Karpas-422 (cell line): ENCODE measurements around the gene ARHGEF35. TPM values are rescaled to one million over a fixed set of nuclear protein-coding genes. Genes with fewer than 3 reads are reported as not detected.
"Not testable (repeated sequence)": the region's sequence is repeated elsewhere in the genome, so short reads cannot be mapped to it uniquely, and the experiment has no call there.

Experiments used
- DNase-seq: peaks from one replicate; pipeline ENCODE4 v3.0.0-alpha.2; 2015
- H2AFZ ChIP-seq: fragments of 200-600 bp; sonication (generic); 2 replicates; pipeline ENCODE4 v1.6.1; 2014; ENCODE audit warnings: antibody characterized with exemption, low read length, mixed read lengths
- H3K27ac ChIP-seq: fragments of 200-600 bp; sonication (generic); 2 replicates; pipeline ENCODE4 v1.5.1; 2014; ENCODE audit warnings: mild to moderate bottlenecking, low read length, moderate library complexity
- H3K27me3 ChIP-seq: fragments of 200-600 bp; sonication (generic); 2 replicates; pipeline ENCODE4 v1.6.1; 2014; ENCODE audit warnings: low read length, mixed read lengths
- H3K36me3 ChIP-seq: fragments of 200-600 bp; sonication (generic); 2 replicates; pipeline ENCODE4 v1.6.1; 2014; ENCODE audit warnings: low read length, mixed read lengths; ENCODE audit not compliant: insufficient read depth
- H3K4me1 ChIP-seq: fragments of 200-600 bp; sonication (generic); 2 replicates; pipeline ENCODE4 v1.6.1; 2014; ENCODE audit warnings: mild to moderate bottlenecking, low read length, mixed read lengths
- H3K4me2 ChIP-seq: fragments of 200-600 bp; sonication (generic); 2 replicates; pipeline ENCODE4 v1.6.1; 2014; ENCODE audit warnings: low read length, low read depth, mild to moderate bottlenecking; ENCODE audit not compliant: poor library complexity, severe bottlenecking
- H3K4me3 ChIP-seq: fragments of 200-600 bp; sonication (generic); 2 replicates; pipeline ENCODE4 v1.5.1; 2014; ENCODE audit warnings: mild to moderate bottlenecking, antibody characterized with exemption, low read length, mixed read lengths
- H3K79me2 ChIP-seq: fragments of 200-600 bp; sonication (generic); 2 replicates; pipeline ENCODE4 v1.6.1; 2014; ENCODE audit warnings: mild to moderate bottlenecking, low read length, mixed read lengths
- H3K9ac ChIP-seq: fragments of 200-600 bp; sonication (generic); 2 replicates; pipeline ENCODE4 v1.6.0; 2014; ENCODE audit warnings: low read length
- H3K9me2 ChIP-seq: fragments of 200-600 bp; sonication (generic), shearing (Covaris generic); replicated peaks from 2 replicates; pipeline ENCODE4 v1.6.0; 2014; ENCODE audit warnings: mild to moderate bottlenecking, low read length, moderate library complexity; ENCODE audit not compliant: insufficient read depth
- H3K9me3 ChIP-seq: fragments of 300-700, 200-600 bp; sonication (generic); 2 replicates; pipeline ENCODE4 v1.6.1; 2014; ENCODE audit warnings: low read length, mixed read lengths
- H4K20me1 ChIP-seq: fragments of 200-600 bp; sonication (generic); 2 replicates; pipeline ENCODE4 v1.6.1; 2014; ENCODE audit warnings: mild to moderate bottlenecking, antibody characterized with exemption, low read length, low read depth; ENCODE audit not compliant: insufficient read depth
- total RNA-seq: library from RNA; depleted of rRNA; stranded (reverse); fragments of >200 nt; shearing (Covaris generic); gene quantifications from 2 replicates; pipeline ENCODE4 v1.2.3, GENCODE V29; 2014; ENCODE audit warnings: low replicate concordance

Gene ARHGEF35
- total RNA-seq, 1 experiment from 2014 or later, result 0.30 TPM

GRCh38 chr7:144171594-144172350 is 23.9 kb downstream of the ARHGEF35 start:
- H4K20me1 ChIP-seq, H3K9me3 ChIP-seq, H3K79me2 ChIP-seq, H3K9me2 ChIP-seq, DNase-seq, H3K27me3 ChIP-seq, H3K9ac ChIP-seq, H3K4me2 ChIP-seq, H3K4me1 ChIP-seq, H3K27ac ChIP-seq, H3K4me3 ChIP-seq, H2AFZ ChIP-seq, H3K36me3 ChIP-seq: not testable (repeated sequence)

GRCh38 chr7:144164784-144165183 is 30.8 kb downstream of the ARHGEF35 start:
- H3K27ac ChIP-seq, result no peak overlapping the region
- H3K9me3 ChIP-seq, result no peaks in the 10 kb centered on the region
- no peaks in the 10 kb centered on the region for H3K36me3 ChIP-seq
- H3K9me2 ChIP-seq, result no peaks in the 10 kb centered on the region
- H4K20me1 ChIP-seq, result no peaks in the 10 kb centered on the region
- DNase-seq, result no peak
- no peaks in the 10 kb centered on the region for H3K27me3 ChIP-seq
- H3K4me2 ChIP-seq, result no peak overlapping the region
- H3K79me2 ChIP-seq, result no peaks in the 10 kb centered on the region
- no peak overlapping the region for H3K9ac ChIP-seq
- no peaks in the 10 kb centered on the region for H3K4me1 ChIP-seq
- H3K4me3 ChIP-seq, result no peak overlapping the region
- H2AFZ ChIP-seq, result no peak overlapping the region

GRCh38 chr7:144158861-144159260 is 36.8 kb downstream of the ARHGEF35 start:
- Histone ChIP-seq H3K4me3 (no peak overlapping the region), H3K9ac (no peak overlapping the region), H2AFZ (no peak overlapping the region), H3K9me3 (no peaks in the 10 kb centered on the region), H4K20me1 (no peaks in the 10 kb centered on the region), H3K9me2 (no peaks in the 10 kb centered on the region), H3K79me2 (no peaks in the 10 kb centered on the region), H3K27me3 (no peaks in the 10 kb centered on the region), H3K27ac (no peak overlapping the region), H3K4me2 (no peak overlapping the region), H3K36me3 (no peaks in the 10 kb centered on the region), H3K4me1 (no peaks in the 10 kb centered on the region)
- DNase-seq, result no peak

- Histone ChIP-seq H3K27me3 (no peaks in the 10 kb centered on the region), H3K4me2 (no peak overlapping the region), H3K9me2 (no peaks in the 10 kb centered on the region), H4K20me1 (no peaks in the 10 kb centered on the region), H3K4me3 (no peak overlapping the region), H2AFZ (no peak overlapping the region), H3K79me2 (no peaks in the 10 kb centered on the region), H3K4me1 (no peaks in the 10 kb centered on the region), H3K36me3 (no peaks in the 10 kb centered on the region), H3K9me3 (peaks cover 11% of the 10 kb centered on the region), H3K9ac (no peak overlapping the region), H3K27ac (no peak overlapping the region)
- no peak for DNase-seq
Measured at GRCh38 chr7:144148224-144148827, 47.3 kb downstream of the ARHGEF35 start.

GRCh38 chr7:144144426-144144825 is 51.2 kb downstream of the ARHGEF35 start:
- peaks cover 11% of the 10 kb centered on the region for H3K9me3 ChIP-seq
- DNase-seq, result no peak
- H3K79me2 ChIP-seq, result no peaks in the 10 kb centered on the region
- no peak overlapping the region for H3K4me2 ChIP-seq
- no peak overlapping the region for H3K27ac ChIP-seq
- no peaks in the 10 kb centered on the region for H4K20me1 ChIP-seq
- no peak overlapping the region for H2AFZ ChIP-seq
- no peak overlapping the region for H3K4me3 ChIP-seq
- H3K9ac ChIP-seq, result no peak overlapping the region
- no peaks in the 10 kb centered on the region for H3K36me3 ChIP-seq
- no peaks in the 10 kb centered on the region for H3K27me3 ChIP-seq
- H3K4me1 ChIP-seq, result no peaks in the 10 kb centered on the region
- no peaks in the 10 kb centered on the region for H3K9me2 ChIP-seq

- Histone ChIP-seq H3K36me3 (no peaks in the 10 kb centered on the region), H3K27ac (no peak overlapping the region), H2AFZ (no peak overlapping the region), H3K79me2 (no peaks in the 10 kb centered on the region), H3K9me2 (no peaks in the 10 kb centered on the region), H3K4me2 (no peak overlapping the region), H3K4me1 (no peaks in the 10 kb centered on the region), H3K9ac (no peak overlapping the region), H3K9me3 (no peaks in the 10 kb centered on the region; the same call in 1 of the 2 replicates), H4K20me1 (no peaks in the 10 kb centered on the region), H3K4me3 (no peak overlapping the region), H3K27me3 (no peaks in the 10 kb centered on the region)
- no peak for DNase-seq
Measured at GRCh38 chr7:144142187-144142586, 53.4 kb downstream of the ARHGEF35 start.

- Histone ChIP-seq H3K79me2 (no peaks in the 10 kb centered on the region), H3K27ac (no peak overlapping the region), H3K4me1 (no peaks in the 10 kb centered on the region), H3K4me3 (no peak overlapping the region), H3K9me3 (no peaks in the 10 kb centered on the region), H3K9me2 (no peaks in the 10 kb centered on the region), H3K9ac (no peak overlapping the region), H3K27me3 (no peaks in the 10 kb centered on the region), H3K4me2 (no peak overlapping the region), H4K20me1 (no peaks in the 10 kb centered on the region), H2AFZ (no peak overlapping the region), H3K36me3 (no peaks in the 10 kb centered on the region)
- DNase-seq, result no peak
Measured at GRCh38 chr7:144137501-144137900, 58.1 kb downstream of the ARHGEF35 start.
